Stimulated activated effector memory CD8-positive, alpha-beta T cell treated with anti-CD3 and anti-CD28 coated beads, Interleukin-12 subunit alpha, Interleukin-12 subunit beta, amount 100 ng/mL, for 72 hours (primary cell): ENCODE data around the gene USP5.

Experiments
- ATAC-seq: fragments of 150-1000 bp; cut with Tn5 transposase; 2 replicates; pipeline ENCODE4 v1.10.0; 2021
- DNase-seq, 2 donors: peaks; one replicate each; pipeline ENCODE4 v3.0.0; 2021 to 2022; ENCODE audit warnings: low spot score in 2 of 2
- H3K27ac Mint-ChIP-seq: one replicate; pipeline ENCODE4 v1.8.0; 2022; ENCODE audit warnings: mild to moderate bottlenecking, mixed read lengths
- H3K36me3 Mint-ChIP-seq: one replicate; pipeline ENCODE4 v1.8.0; 2022; ENCODE audit warnings: mild to moderate bottlenecking, mixed read lengths
- H3K4me1 Mint-ChIP-seq: one replicate; pipeline ENCODE4 v1.8.0; 2022; ENCODE audit warnings: mixed read lengths
- H3K4me3 Mint-ChIP-seq: one replicate; pipeline ENCODE4 v1.8.0; 2022; ENCODE audit warnings: mild to moderate bottlenecking, mixed read lengths
- H3K9me3 Mint-ChIP-seq: one replicate; pipeline ENCODE4 v1.8.0; 2022; ENCODE audit warnings: mixed read lengths

The USP5 gene

DNA sequence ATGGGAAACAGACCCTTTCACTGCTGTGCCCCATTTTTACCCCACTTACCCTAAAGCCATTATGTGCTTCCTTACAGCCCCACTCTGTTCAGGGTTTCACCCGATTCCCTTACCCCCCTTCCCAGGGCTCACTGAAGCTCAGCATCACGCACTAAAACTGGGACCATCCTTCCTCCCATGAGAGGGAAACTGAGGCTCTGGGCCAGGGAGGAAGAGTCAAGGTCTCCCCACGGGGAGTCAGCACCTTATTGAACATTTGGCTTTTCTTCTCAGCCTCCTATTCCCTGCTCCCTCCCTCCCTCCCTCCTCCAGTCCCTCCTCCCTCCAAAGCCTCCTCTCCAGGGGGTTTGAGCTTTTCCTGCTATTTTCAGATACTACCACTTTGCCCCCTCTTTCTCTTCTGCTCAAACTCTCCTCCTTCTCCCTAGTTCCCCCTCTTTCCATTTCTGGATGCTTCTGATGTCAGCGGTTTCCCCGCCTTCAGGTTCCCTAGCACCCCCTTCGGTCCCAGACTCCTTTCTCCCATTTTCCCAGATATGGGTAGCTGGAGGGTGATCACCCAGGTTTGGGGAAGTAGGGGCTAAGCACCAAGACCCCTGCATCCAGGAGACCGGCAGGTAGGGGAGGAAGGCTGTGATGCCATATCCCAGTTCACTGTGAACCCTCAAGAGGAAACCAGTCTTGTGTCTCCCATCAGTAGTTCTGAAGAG, 29.4 kb upstream of the USP5 start:
- Mint-ChIP-seq H3K9me3 (no peaks in the 10 kb centered on the region), H3K27ac (peak overlapping the region; percentile 53), H3K4me3 (peak overlapping the region; percentile 56)

DNA sequence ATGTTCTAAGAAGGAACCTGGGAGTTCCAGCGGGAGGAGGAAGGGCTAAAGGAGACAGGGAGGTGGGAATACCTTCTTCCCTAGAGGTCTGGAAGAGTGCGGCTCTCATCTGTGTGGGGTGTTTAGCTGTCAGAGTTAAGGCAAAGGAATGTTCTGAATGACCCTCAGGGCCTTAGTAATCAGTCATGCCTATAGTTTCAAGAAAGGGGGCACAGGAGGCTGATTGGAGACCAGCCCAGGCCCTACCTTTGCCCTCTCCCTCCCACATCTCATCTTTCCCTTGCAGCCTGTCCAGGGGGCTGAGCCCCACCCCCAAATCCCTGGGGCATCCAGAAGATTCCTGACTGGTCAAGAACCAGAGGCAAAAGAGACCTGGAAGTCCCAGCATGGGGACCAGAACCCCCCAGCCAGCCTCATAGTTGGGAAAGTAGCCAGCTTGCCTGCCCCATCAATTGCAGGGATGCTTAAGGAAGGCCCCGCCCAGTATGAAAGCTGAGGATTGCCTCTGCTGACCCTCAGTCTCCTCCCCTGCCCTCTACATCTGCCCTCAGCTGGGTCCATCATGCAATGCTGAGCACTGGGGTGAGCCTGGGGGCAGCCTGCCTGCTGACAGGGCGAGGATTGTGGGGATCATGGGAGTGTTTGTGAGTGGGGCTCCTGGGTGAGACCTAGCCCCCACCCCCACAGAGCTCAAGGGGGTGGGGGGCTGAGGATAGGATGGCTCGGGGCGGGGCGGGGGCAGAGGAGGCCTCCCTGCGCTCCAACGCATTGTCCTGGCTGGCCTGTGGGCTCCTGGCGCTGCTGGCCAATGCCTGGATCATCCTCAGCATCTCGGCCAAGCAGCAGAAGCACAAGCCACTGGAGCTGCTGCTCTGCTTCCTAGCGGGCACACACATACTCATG, 28.5 kb upstream of the USP5 start:
- H3K27ac Mint-ChIP-seq, result no peak overlapping the region
- DNase-seq (no peak), ATAC-seq (no peak)
- no peak overlapping the region for H3K4me3 Mint-ChIP-seq
- peaks cover 4% of the 10 kb centered on the region for H3K36me3 Mint-ChIP-seq
- H3K9me3 Mint-ChIP-seq, result no peaks in the 10 kb centered on the region
- H3K4me1 Mint-ChIP-seq, result peaks cover 48% of the 10 kb centered on the region

More for the DNA sequence above, 29.4 kb upstream of the USP5 start:
- ATAC-seq (no peak), DNase-seq (no peak)
- H3K36me3 Mint-ChIP-seq, result peaks cover 4% of the 10 kb centered on the region
- peaks cover 40% of the 10 kb centered on the region for H3K4me1 Mint-ChIP-seq

DNA sequence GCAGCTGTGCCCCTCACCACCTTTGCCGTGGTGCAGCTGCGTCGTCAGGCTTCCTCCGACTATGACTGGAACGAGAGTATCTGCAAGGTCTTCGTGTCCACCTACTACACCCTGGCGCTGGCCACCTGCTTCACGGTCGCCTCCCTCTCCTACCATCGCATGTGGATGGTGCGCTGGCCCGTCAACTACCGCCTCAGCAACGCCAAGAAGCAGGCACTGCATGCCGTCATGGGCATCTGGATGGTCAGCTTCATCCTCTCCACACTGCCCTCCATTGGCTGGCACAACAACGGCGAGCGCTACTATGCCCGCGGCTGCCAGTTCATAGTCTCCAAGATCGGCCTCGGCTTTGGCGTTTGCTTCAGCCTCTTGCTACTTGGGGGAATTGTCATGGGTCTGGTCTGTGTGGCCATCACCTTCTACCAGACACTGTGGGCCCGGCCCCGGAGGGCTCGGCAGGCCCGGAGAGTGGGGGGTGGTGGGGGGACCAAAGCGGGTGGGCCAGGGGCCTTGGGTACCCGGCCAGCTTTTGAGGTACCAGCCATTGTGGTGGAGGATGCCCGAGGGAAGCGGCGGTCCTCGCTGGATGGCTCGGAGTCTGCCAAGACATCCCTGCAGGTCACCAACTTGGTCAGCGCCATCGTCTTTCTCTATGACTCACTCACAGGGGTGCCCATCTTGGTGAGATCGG, 27.7 kb upstream of the USP5 start:
- DNase-seq (no peak), ATAC-seq (no peak)
- Mint-ChIP-seq H3K36me3 (peaks cover 7% of the 10 kb centered on the region), H3K27ac (no peak overlapping the region), H3K4me3 (no peak overlapping the region), H3K4me1 (peaks cover 55% of the 10 kb centered on the region), H3K9me3 (no peaks in the 10 kb centered on the region)

DNA sequence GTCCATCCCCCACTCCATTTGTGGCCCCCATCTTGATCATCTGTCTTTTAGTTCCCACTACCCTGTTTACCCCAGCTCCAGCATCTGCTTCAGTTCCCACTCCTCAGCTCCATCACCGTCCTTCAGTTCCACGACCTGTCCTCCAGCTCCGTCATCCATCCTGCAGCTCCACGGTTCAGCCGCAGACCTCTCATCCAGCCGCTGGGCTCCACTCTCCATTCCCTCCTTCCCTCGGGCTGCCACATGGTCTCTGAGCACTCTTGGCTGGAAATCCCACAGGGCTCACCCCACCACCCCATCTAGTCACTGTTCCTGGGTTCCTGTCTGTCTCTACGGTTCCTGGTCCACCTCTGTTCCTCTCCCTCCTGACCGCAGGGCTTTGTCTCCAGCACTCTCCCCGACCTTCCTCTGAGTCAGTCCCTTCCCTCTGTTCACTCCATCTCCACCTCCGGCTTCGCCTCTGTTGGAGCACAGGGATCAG, 27.0 kb upstream of the USP5 start:
- ATAC-seq, result no peak
- no peak overlapping the region for H3K27ac Mint-ChIP-seq
- H3K36me3 Mint-ChIP-seq, result peaks cover 9% of the 10 kb centered on the region
- no peak overlapping the region for H3K4me3 Mint-ChIP-seq
- no peaks in the 10 kb centered on the region for H3K9me3 Mint-ChIP-seq
- peaks cover 60% of the 10 kb centered on the region for H3K4me1 Mint-ChIP-seq
- no peak for DNase-seq

DNA sequence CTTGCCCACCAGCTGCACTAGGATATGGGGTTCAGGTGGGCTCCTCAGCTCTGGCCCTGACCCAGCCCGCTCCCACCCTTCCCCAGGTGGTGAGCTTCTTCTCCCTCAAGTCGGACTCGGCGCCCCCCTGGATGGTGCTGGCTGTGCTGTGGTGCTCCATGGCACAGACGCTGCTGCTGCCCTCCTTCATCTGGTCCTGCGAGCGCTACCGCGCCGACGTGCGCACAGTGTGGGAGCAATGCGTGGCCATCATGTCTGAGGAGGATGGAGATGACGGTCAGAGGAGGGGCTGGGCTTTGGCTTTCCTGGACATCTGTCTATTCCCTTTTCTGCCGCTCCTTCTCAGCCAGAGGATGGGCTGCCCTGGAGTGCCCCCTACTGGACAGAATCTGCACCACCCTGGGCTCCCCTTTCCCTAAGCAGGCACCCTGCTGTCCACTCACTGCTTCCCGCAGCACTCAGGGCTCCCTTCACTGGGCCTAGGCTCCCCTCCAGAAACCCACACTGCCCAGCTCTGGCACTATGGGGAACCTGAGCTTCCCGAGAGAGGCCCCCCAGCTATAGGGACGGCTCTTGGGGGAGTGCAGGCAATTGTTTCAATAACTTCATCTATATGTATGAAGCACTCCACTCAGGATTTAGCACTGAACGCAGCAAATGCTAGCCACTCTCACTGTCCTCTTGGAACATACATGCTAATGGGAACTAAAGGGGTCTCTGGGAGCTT, 26.4 kb upstream of the USP5 start:
- peak; percentile 84 to 94 for DNase-seq
- Mint-ChIP-seq H3K36me3 (peaks cover 9% of the 10 kb centered on the region), H3K4me3 (peak overlapping the region; percentile 19), H3K4me1 (peaks cover 60% of the 10 kb centered on the region), H3K27ac (no peak overlapping the region), H3K9me3 (no peaks in the 10 kb centered on the region)
- ATAC-seq, result peak; percentile 76

DNA sequence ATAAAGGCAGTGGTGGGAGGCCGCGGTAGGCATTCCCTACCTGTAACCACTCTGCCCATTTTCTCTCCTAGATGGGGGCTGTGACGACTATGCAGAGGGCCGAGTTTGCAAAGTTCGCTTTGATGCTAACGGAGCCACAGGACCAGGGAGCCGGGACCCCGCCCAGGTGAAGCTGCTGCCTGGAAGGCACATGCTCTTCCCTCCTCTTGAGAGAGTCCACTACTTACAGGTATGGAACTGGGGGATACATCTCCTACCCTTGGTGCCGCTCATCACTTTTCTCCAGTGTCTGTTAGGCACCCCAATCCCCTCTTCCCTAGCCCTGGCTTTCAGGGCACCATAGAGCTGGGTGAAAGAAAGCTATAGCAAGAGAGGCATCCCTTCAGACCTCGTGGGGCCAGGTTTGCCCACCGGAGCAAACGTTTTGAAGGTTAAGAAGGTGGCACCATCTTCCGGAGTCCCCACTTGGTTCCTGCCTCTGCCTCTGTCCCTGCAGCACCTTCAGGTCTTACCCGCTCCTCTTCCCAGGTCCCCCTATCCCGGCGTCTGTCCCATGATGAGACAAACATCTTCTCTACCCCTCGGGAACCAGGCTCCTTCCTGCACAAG, 25.7 kb upstream of the USP5 start:
- Mint-ChIP-seq H3K9me3 (no peaks in the 10 kb centered on the region), H3K36me3 (peaks cover 9% of the 10 kb centered on the region), H3K27ac (no peak overlapping the region), H3K4me1 (peaks cover 54% of the 10 kb centered on the region), H3K4me3 (no peak overlapping the region)
- ATAC-seq, result no peak
- DNase-seq, result no peak

DNA sequence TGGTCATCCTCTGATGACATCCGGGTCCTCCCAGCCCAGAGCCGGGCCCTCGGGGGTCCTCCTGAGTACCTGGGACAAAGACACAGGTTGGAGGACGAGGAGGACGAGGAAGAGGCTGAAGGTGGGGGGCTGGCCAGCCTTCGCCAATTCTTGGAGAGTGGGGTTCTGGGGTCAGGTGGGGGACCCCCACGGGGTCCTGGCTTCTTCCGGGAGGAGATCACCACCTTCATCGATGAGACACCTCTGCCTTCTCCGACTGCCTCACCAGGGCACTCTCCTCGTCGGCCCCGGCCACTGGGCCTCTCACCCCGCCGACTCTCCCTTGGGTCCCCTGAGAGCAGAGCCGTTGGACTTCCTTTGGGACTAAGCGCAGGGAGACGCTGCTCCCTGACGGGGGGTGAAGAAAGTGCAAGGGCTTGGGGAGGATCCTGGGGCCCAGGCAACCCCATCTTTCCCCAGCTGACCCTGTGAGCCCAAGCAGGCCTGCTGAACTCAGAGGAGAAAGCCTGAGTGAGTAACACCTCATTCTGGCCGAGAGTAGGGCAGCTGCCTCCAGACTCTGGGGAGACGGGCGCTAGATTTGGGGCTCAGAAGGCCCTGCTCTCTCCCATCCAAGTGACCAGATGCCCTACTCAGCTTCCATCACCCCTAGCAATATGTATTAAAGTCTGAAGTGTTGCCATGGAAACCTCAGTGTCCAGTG, 25.1 kb upstream of the USP5 start:
- Mint-ChIP-seq H3K27ac (peak overlapping the region; percentile 9), H3K4me1 (peaks cover 48% of the 10 kb centered on the region), H3K9me3 (no peaks in the 10 kb centered on the region), H3K36me3 (peaks cover 9% of the 10 kb centered on the region), H3K4me3 (peak overlapping the region; percentile 91)
- DNase-seq (no peak), ATAC-seq (no peak)

DNA sequence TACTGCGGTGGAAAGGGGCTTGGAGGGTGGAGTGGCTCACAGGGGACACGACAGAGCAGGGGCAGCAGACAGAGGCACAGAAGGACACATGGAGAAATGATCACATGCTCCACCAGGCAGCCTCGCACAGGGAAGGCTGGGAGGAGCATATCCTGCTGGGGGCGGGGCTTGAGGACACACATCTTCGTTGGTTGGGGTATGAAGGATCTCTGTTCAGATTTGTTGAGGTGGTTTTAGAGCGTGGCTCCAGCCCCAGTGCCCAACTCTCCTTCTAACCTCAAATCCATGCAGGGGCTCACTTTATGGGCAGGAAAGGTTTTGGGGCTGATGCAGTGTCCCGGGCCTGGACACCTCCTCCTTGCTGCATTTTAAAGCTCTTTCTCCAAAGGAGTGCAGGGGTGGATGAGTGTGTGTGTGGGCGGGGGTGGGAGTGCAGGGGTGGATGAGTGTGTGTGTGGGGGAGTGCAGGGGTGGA, 24.5 kb upstream of the USP5 start:
- ATAC-seq, result peak; percentile 14
- Mint-ChIP-seq H3K9me3 (no peaks in the 10 kb centered on the region), H3K4me3 (peak overlapping the region; percentile 91), H3K36me3 (peaks cover 9% of the 10 kb centered on the region), H3K27ac (peak overlapping the region; percentile 9), H3K4me1 (peaks cover 43% of the 10 kb centered on the region)
- DNase-seq, result no peak

DNA sequence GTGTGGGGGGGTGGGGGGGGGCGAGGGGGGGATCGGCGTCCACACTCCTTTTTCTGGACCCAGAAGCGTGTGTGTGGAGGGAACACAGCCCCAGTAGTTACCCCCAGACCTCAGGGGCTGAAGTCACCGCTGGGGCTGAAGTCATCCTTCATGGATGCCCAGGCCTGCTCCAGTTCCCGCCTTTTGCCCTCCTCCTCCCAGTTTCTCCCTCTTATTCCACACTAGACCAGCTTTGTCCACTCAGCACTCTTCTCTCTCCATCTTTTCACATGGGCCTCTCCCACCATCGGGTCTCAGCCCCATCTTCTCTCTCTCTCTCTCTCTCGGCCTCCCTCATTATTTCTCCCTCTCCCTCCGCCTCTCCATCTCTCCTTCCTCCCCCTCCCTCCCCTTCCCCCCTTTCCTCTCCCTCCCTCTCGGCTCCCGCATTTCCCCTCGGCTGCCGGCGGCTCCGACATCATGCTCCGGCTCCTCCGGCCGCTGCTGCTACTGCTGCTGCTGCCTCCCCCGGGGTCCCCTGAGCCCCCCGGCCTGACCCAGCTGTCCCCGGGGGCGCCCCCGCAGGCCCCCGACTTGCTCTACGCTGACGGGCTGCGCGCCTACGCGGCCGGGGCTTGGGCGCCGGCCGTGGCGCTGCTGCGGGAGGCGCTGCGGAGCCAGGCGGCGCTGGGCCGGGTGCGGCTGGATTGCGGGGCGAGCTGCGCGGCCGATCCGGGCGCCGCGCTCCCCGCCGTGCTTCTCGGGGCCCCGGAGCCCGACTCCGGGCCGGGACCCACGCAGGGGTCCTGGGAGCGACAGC, 23.8 kb upstream of the USP5 start, which contains the start of gene P3H3:
Gene P3H3, plus strand, starts transcription at position 426 of the 799 bp plus-strand sequence. Its CDS starts 34 bp downstream, at position 460.
- Mint-ChIP-seq H3K4me1 (peaks cover 43% of the 10 kb centered on the region), H3K27ac (peak within 1 kb of the TSS; percentile 92), H3K9me3 (no peaks in the 10 kb centered on the region), H3K36me3 (peaks cover 9% of the 10 kb centered on the region), H3K4me3 (peak within 1 kb of the TSS; percentile 91)
- DNase-seq, result no peak
- ATAC-seq, result peak; percentile 46

DNA sequence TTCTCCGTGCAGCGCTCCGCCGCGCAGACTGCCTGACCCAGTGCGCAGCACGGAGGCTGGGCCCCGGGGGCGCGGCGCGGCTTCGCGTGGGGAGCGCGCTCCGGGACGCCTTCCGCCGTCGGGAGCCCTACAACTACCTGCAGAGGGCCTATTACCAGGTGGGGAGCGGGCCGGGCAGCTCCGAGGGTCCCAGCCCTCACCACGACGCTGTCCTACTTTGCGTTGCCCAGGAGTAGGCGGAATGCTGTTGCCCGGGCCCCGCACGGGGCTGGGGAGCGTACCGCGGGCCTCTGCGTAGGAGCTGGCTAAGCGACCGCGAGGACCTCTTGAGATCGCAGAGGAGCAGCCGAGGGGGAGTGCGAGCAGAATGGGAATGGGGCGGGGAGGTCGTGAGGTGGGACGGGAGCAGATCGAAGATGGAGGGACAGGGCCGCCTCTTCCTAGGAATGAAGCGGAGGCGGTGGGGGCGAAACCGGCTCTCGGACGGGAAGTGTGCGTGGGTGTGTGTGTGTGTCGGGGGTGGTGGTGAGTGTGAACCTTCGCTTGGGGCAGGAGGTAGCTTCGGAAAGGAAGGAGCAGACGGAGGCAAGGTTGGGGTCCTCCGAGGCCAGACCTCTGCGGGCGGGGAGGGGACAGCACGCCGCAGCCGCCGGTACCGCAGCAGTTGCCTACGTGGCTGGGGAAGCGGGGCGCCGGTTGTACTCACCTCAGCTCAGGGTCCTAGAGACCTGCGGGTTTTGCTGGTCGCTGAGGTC, 23.0 kb upstream of the USP5 start:
- DNase-seq (peak in 1 of 2 donors; percentile 66), ATAC-seq (peak; percentile 58)
- peaks cover 9% of the 10 kb centered on the region for H3K36me3 Mint-ChIP-seq
- peaks cover 43% of the 10 kb centered on the region for H3K4me1 Mint-ChIP-seq
- peak overlapping the region; percentile 91 for H3K4me3 Mint-ChIP-seq
- peak overlapping the region; percentile 92 for H3K27ac Mint-ChIP-seq
- no peaks in the 10 kb centered on the region for H3K9me3 Mint-ChIP-seq

DNA sequence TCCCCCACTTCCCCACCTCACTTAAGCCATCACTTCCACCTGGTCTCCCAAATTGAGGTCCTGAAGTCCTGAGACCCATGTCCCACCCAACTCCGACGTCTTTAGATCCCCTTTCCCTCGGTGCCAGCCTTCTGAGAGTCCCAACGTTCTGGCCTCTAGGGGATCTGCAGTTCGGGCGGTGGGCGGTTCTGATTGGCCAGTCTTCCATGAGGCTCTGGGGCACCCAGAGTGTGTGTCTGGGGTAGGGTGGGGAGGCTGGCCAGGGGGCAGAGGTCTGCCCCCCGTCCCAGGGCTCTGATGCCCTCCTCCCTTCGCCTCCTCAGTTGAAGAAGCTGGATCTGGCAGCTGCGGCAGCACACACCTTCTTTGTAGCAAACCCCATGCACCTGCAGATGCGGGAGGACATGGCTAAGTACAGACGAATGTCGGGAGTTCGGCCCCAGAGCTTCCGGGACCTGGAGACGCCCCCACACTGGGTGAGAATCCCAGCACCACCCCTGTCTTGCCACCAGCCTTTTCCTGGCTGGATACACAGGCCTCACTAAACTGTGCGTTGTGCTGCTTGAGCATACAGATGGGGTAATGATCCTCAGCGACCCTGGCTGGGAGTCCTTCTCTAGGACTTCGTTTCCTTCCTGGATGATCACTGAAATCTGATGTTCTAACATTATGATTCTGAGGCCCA, 22.3 kb upstream of the USP5 start:
- DNase-seq (no peak), ATAC-seq (no peak)
- H3K36me3 Mint-ChIP-seq, result peaks cover 9% of the 10 kb centered on the region
- H3K4me3 Mint-ChIP-seq, result peak overlapping the region; percentile 91
- H3K4me1 Mint-ChIP-seq, result peaks cover 49% of the 10 kb centered on the region
- H3K9me3 Mint-ChIP-seq, result no peaks in the 10 kb centered on the region
- H3K27ac Mint-ChIP-seq, result peak overlapping the region; percentile 92

DNA sequence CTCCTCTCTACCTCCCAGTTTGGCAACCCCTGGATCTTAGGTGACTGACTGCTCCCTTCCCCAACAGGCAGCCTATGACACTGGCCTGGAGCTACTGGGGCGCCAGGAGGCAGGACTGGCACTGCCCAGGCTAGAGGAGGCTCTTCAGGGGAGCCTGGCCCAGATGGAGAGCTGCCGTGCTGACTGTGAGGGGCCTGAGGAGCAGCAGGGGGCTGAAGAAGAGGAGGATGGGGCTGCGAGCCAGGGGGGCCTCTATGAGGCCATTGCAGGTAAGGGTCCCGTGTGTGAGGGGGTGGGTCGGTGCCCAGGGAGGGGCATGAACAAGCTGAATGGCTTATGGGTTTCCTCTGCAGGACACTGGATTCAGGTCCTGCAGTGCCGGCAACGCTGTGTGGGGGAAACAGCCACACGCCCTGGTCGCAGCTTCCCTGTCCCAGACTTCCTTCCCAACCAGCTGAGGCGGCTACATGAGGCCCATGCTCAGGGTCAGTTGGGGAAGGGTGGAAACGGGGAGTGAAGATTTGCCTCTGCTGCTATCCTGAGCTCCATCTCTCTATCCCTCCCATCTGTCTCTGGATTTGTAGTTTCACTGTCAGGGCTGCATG, 21.6 kb upstream of the USP5 start:
- no peak for DNase-seq
- no peak for ATAC-seq
- H3K36me3 Mint-ChIP-seq, result peaks cover 9% of the 10 kb centered on the region
- H3K27ac Mint-ChIP-seq, result no peak overlapping the region
- peaks cover 47% of the 10 kb centered on the region for H3K4me1 Mint-ChIP-seq
- H3K9me3 Mint-ChIP-seq, result no peaks in the 10 kb centered on the region
- H3K4me3 Mint-ChIP-seq, result peak overlapping the region; percentile 91
